ENCODE results near the gene RHPN2.

The RHPN2 gene

GRCh38 chr19:33064792-33065550, at the start of gene RHPN2:
Gene RHPN2 (minus strand): TSS chr19:33064888. CDS start chr19:33064852, 36 bp downstream.
- TF ChIP-seq CTCF (IDR thresholded peaks at IDR 0.05): no peak
- Histone ChIP-seq H3K27ac (no peak within 1 kb of the TSS), H3K9me3 (no peaks in the 10 kb centered on the region), H3K4me3 (peak within 1 kb of the TSS; percentile 42 to 57), H3K4me1 (peaks cover 0 to 21% (median 17%) of the 10 kb centered on the region in 4 donors), H3K36me3 (no peaks in the 10 kb centered on the region), H3K27me3 (peaks cover 0 to 44% of the 10 kb centered on the region in 2 donors)
- intact Hi-C loops (cut with DNase I; ENCODE audit: low total_unique reads): no loop called here
- no peak for DNase-seq

GRCh38 chr19:33114312-33114711, 49.6 kb upstream of the RHPN2 start:
- no peaks in the 10 kb centered on the region for H3K4me1 ChIP-seq
- TF ChIP-seq CTCF (IDR thresholded peaks at IDR 0.05): no peak
- no peak for DNase-seq
- no peak overlapping the region for H3K27ac ChIP-seq
- H3K36me3 ChIP-seq: peaks cover 81 to 99% (median 94%) of the 10 kb centered on the region in 3 donors
- intact Hi-C loops (cut with DNase I; ENCODE audit: low total_unique reads): no loop called here
- H3K9me3 ChIP-seq: no peaks in the 10 kb centered on the region
- no peaks in the 10 kb centered on the region for H3K27me3 ChIP-seq
- H3K4me3 ChIP-seq: no peak overlapping the region

GRCh38 chr19:33111587-33111986, 46.9 kb upstream of the RHPN2 start:
- DNase-seq: no peak
- intact Hi-C loops (cut with DNase I; ENCODE audit: low total_unique reads): no loop called here
- Histone ChIP-seq H3K4me3 (no peak overlapping the region), H3K36me3 (peaks cover 81 to 99% (median 95%) of the 10 kb centered on the region in 3 donors), H3K9me3 (no peaks in the 10 kb centered on the region), H3K27ac (no peak overlapping the region), H3K4me1 (no peaks in the 10 kb centered on the region), H3K27me3 (no peaks in the 10 kb centered on the region)
- TF ChIP-seq CTCF (IDR thresholded peaks at IDR 0.05): no peak

- no peak for DNase-seq
- no peaks in the 10 kb centered on the region for H3K9me3 ChIP-seq
- peaks cover 82 to 97% (median 93%) of the 10 kb centered on the region in 3 donors for H3K36me3 ChIP-seq
- no peak overlapping the region for H3K27ac ChIP-seq
- H3K4me3 ChIP-seq: no peak overlapping the region
- H3K27me3 ChIP-seq: no peaks in the 10 kb centered on the region
- intact Hi-C loops (cut with DNase I; ENCODE audit: low total_unique reads): no loop called here
- no peak for TF ChIP-seq CTCF (IDR thresholded peaks at IDR 0.05)
- no peaks in the 10 kb centered on the region for H3K4me1 ChIP-seq
Measured at GRCh38 chr19:33110137-33110910, 45.6 kb upstream of the RHPN2 start.

GRCh38 chr19:33108161-33108560, 43.5 kb upstream of the RHPN2 start:
- intact Hi-C loops (cut with DNase I; ENCODE audit: low total_unique reads): no loop called here
- no peak overlapping the region for H3K27ac ChIP-seq

More at GRCh38 chr19:33108161-33108560, 43.5 kb upstream of the RHPN2 start:
- Histone ChIP-seq H3K4me3 (no peak overlapping the region), H3K27me3 (no peaks in the 10 kb centered on the region), H3K4me1 (no peaks in the 10 kb centered on the region), H3K9me3 (no peaks in the 10 kb centered on the region), H3K36me3 (peaks cover 78 to 96% (median 86%) of the 10 kb centered on the region in 3 donors)
- DNase-seq: no peak
- no peak for TF ChIP-seq CTCF (IDR thresholded peaks at IDR 0.05)

Data from tibial artery (tissue), 4 donors.